GM19438 (cell line): ENCODE data around the gene KIT.

Experiments
- ATAC-seq: cut with Tn5 transposase; IDR thresholded peaks from one replicate; pipeline ENCODE4 v1.9.1; 2021; ENCODE audit warnings: low read depth; ENCODE audit not compliant: unreplicated experiment

KIT gene

GRCh38 chr4:54741202-54741601, 83.4 kb downstream of the KIT start:
- no peak for ATAC-seq

- no peak for ATAC-seq
Observed at GRCh38 chr4:54742636-54743399, 85.1 kb downstream of the KIT start.

DNA sequence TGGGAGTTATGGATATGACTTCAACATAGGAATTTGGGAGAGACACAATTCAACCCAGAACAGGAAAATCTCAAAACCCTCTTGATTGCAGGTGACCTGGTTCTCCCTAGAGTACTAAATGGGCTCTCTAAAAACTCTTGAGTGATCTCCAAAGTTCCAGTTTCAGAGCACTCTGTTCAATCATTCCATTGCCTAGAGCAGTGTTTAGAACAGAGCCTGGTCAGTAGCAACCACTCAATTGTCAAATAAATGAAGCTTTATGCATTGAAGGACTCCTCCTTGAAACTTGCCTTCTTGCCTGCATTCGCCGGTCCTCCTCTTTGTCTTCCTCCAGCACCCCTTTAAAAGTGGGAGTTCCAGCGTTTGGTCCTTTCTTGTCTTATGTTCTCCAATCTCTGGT, 85.8 kb downstream of the KIT start:
- ATAC-seq = no peak

- ATAC-seq = no peak
Observed at GRCh38 chr4:54744487-54744886, 86.7 kb downstream of the KIT start.

DNA sequence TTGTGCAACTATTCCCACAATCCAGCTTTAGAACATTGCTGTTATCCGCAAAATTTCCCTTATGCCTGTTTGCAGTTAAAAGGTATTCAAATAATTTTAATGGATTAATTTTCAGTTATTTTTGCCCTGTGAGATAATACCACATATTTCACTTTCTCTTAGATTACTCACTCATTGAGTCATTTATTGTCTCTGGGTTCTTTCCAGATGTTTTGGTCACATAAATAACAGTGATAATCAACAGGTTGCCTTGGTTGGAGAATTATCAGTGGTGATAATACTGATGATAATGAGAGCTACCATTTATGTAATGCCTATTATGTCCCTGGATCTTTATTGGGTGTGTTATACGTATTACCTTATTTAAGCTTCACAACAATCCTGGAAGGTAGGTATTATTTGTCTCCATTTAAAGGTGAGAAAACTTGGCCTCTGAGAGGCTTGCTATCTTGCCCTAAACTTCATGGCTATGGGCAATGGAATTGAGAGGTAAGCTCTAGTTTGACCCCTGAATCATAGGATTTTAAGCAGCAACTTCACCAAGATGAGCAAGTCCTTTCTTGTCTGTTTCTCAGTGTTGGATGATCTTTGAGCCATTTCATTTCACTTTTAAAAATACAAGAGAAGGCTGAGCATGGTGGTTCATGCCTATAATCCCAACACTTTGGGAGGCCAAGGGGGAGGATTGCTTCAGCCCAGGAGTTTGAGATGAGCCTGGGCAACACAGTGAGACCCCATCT, 87.4 kb downstream of the KIT start:
- no peak for ATAC-seq

DNA sequence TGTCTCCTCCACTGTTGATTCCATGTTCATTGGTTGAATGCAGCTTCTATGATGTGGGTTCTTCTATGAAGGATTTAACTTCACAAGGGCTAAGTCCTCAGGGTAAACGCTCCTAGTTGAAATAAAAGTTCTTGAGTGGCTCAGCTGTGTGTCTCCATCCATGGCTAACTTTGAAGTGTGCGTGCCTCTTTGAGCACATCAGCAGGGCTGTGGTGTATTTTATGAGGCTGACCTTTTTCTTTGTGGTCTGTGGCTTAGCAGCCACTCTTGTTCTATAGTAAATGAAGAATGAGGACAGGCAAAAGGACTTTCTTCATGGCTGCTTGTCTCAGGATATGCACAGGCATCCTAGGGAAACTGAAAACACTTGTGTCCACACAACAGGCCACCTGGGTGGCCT, 88.5 kb downstream of the KIT start:
- peak; percentile 76 for ATAC-seq

- no peak for ATAC-seq
Observed at GRCh38 chr4:54750341-54750740, 92.6 kb downstream of the KIT start.

DNA sequence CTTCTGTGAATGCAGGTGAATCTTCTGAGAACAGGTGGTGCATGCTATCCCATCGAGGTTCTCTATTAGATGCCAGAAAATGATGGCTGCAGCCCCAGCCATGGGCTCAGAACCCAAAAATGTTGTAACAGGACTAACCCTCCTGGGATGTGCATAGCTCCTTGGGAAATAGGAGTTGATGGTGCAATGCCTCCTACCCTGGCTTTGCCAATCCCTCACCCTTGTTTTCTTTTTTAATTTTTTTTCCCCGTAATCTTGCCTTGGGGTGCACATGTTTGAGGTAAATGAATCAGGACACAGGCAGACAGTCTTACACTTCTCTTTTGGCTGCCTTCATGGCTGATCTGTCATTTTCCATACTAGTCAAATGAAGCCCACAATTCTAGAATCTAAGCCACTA, 96.6 kb downstream of the KIT start:
- ATAC-seq = no peak

DNA sequence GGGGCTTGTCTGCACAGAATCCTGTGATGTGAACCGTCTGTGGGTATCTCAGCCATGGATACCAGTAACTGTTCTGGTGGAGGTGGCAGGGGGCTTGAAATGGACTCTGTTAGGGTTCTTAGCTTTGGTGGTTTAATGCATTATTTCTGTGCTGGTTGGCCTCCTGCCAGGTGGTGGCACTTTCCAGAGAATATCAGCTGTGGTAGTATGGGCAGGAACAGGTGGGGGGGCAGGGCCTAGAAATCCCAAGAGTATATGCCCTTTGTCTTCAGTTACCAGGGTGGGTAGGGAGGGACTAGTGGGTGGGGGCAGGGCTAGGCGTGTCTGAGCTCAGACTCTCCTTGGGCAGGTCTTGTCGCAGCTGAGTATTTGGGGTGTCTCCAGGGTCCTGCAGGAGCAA, 106.7 kb downstream of the KIT start:
- no peak for ATAC-seq

- no peak for ATAC-seq
Observed at GRCh38 chr4:54767376-54767775, 109.6 kb downstream of the KIT start.

DNA sequence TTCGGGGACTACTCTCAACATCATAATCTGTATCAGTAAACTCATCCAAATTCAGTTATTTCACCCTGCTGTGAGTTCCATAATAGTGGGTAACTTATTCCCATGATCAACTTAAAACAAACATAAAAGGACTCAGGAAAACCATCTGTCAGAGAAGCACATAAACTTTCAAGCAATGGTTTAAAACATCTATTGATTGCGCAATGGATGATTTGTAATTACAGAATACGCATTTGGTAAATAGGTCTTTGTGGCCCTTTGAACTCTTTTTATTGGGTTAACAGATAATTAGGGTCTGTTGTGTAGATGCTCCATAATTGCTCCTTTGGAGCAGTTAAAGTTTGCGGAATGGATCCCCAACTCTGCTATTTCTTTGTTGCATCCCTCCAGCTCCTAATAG, 115.3 kb downstream of the KIT start:
- no peak for ATAC-seq

GRCh38 chr4:54779036-54779435, 121.3 kb downstream of the KIT start:
- no peak for ATAC-seq

GRCh38 chr4:54779476-54780148, 121.9 kb downstream of the KIT start:
- ATAC-seq = no peak

GRCh38 chr4:54780149-54780495, 122.4 kb downstream of the KIT start:
- no peak for ATAC-seq

GRCh38 chr4:54781756-54782155, 124.0 kb downstream of the KIT start:
- ATAC-seq = no peak

GRCh38 chr4:54783402-54784110, 125.8 kb downstream of the KIT start:
- ATAC-seq = no peak

DNA sequence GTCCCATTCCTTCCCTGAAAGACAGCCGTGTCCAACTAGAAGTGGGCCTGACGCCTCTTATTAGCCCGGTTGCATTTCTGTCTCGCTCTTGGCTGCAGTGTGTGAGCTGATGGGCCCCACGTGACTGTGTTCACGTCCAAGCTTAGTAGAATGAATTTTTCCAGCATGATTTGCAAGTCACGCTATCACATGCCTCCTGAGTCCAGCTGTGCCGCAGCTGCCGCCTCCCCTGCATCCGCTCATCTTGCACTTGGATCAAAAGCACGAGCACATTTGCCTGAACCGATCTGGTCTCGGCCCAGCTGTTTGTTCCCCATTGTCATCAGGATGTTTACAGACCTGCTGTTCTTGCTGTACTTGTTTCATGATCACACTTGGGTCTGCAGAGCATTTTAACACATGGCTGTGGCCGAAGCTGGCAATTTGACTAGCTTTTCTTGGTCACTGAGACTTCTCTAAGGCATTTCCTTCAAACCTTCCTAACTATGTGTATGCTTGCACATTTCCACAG, 126.5 kb downstream of the KIT start:
- ATAC-seq = peak; percentile 77
